ENCODE data around the gene TBC1D9B.

TBC1D9B gene

GRCh38 chr5:179858241-179858585 lies 49.5 kb downstream of the TBC1D9B start:
- Histone ChIP-seq H3K4me3 (peak overlapping the region; percentile 95), H3K27ac (peak overlapping the region; percentile 23; the same call in 1 of the 2 replicates), H3K27me3 (no peaks in the 10 kb centered on the region), H4K20me1 (peaks cover 22% of the 10 kb centered on the region; the same call in 1 of the 2 replicates), H3K9me3 (peaks cover 11% of the 10 kb centered on the region; the same call in 1 of the 2 replicates), H3K4me1 (peaks cover 30% of the 10 kb centered on the region), H3K36me3 (peaks cover 20% of the 10 kb centered on the region), H3K4me2 (peak overlapping the region; percentile 96), H3K9ac (peak overlapping the region; percentile 84)
- TF ChIP-seq Cebpa-rat (IDR thresholded peaks at IDR 0.05), result no peak

GRCh38 chr5:179854356-179854755 lies 53.3 kb downstream of the TBC1D9B start:
- Histone ChIP-seq H3K4me1 (peaks cover 26% of the 10 kb centered on the region), H3K27me3 (no peaks in the 10 kb centered on the region), H3K36me3 (peaks cover 39% of the 10 kb centered on the region), H3K9me3 (no peaks in the 10 kb centered on the region), H3K9ac (no peak overlapping the region), H3K4me3 (no peak overlapping the region), H3K4me2 (no peak overlapping the region), H4K20me1 (peaks cover 19% of the 10 kb centered on the region; the same call in 1 of the 2 replicates), H3K27ac (no peak overlapping the region)
- TF ChIP-seq Cebpa-rat (IDR thresholded peaks at IDR 0.05), result no peak

GRCh38 chr5:179852993-179853547 lies 54.6 kb downstream of the TBC1D9B start:
- no peaks in the 10 kb centered on the region for H3K9me3 ChIP-seq
- peaks cover 24% of the 10 kb centered on the region for H3K4me1 ChIP-seq
- no peak overlapping the region for H3K4me3 ChIP-seq
- H3K27me3 ChIP-seq, result no peaks in the 10 kb centered on the region
- H3K9ac ChIP-seq, result no peak overlapping the region
- H3K36me3 ChIP-seq, result peaks cover 52% of the 10 kb centered on the region
- no peak overlapping the region; the same call in 1 of the 2 replicates for H3K4me2 ChIP-seq
- no peak overlapping the region for H3K27ac ChIP-seq
- peaks cover 19% of the 10 kb centered on the region; the same call in 1 of the 2 replicates for H4K20me1 ChIP-seq
- no peak for TF ChIP-seq Cebpa-rat (IDR thresholded peaks at IDR 0.05)

- Histone ChIP-seq H3K36me3 (peaks cover 90% of the 10 kb centered on the region), H3K9ac (no peak overlapping the region), H3K4me2 (no peak overlapping the region), H3K4me1 (peaks cover 8% of the 10 kb centered on the region), H3K4me3 (no peak overlapping the region), H3K27me3 (no peaks in the 10 kb centered on the region), H4K20me1 (peaks cover 16% of the 10 kb centered on the region; the same call in 1 of the 2 replicates), H3K9me3 (peaks cover 23% of the 10 kb centered on the region), H3K27ac (no peak overlapping the region)
- TF ChIP-seq Cebpa-rat (IDR thresholded peaks at IDR 0.05), result no peak
Observed at GRCh38 chr5:179841621-179842020, 66.1 kb downstream of the TBC1D9B start.

- H3K36me3 ChIP-seq, result peaks cover 90% of the 10 kb centered on the region
- peaks cover 11% of the 10 kb centered on the region for H3K4me1 ChIP-seq
- H3K9ac ChIP-seq, result no peak overlapping the region
- no peak overlapping the region for H3K4me2 ChIP-seq
- H3K27ac ChIP-seq, result no peak overlapping the region
- no peak overlapping the region for H3K4me3 ChIP-seq
- peaks cover 23% of the 10 kb centered on the region; the same call in 1 of the 2 replicates for H4K20me1 ChIP-seq
- H3K27me3 ChIP-seq, result no peaks in the 10 kb centered on the region
- no peak for TF ChIP-seq Cebpa-rat (IDR thresholded peaks at IDR 0.05)
- H3K9me3 ChIP-seq, result peaks cover 16% of the 10 kb centered on the region
Observed at GRCh38 chr5:179840766-179841165, 66.9 kb downstream of the TBC1D9B start.

- Histone ChIP-seq H3K9ac (no peak overlapping the region), H4K20me1 (peaks cover 23% of the 10 kb centered on the region; the same call in 1 of the 2 replicates), H3K4me3 (no peak overlapping the region), H3K36me3 (peaks cover 90% of the 10 kb centered on the region), H3K9me3 (peaks cover 11% of the 10 kb centered on the region), H3K27ac (no peak overlapping the region), H3K27me3 (no peaks in the 10 kb centered on the region), H3K4me1 (peaks cover 11% of the 10 kb centered on the region), H3K4me2 (no peak overlapping the region)
- TF ChIP-seq Cebpa-rat (IDR thresholded peaks at IDR 0.05), result no peak
Observed at GRCh38 chr5:179840321-179840720, 67.4 kb downstream of the TBC1D9B start.

- H3K27ac ChIP-seq, result no peak overlapping the region
- no peak overlapping the region for H3K4me2 ChIP-seq
- H3K27me3 ChIP-seq, result no peaks in the 10 kb centered on the region
- peaks cover 89% of the 10 kb centered on the region for H3K36me3 ChIP-seq
- H4K20me1 ChIP-seq, result peaks cover 23% of the 10 kb centered on the region; the same call in 1 of the 2 replicates
- H3K9me3 ChIP-seq, result peaks cover 4% of the 10 kb centered on the region
- H3K4me3 ChIP-seq, result no peak overlapping the region
- H3K4me1 ChIP-seq, result peaks cover 11% of the 10 kb centered on the region
- no peak for TF ChIP-seq Cebpa-rat (IDR thresholded peaks at IDR 0.05)
- H3K9ac ChIP-seq, result no peak overlapping the region
Observed at GRCh38 chr5:179839328-179840256, 68.1 kb downstream of the TBC1D9B start.

- no peaks in the 10 kb centered on the region for H3K27me3 ChIP-seq
- peaks cover 33% of the 10 kb centered on the region; the same call in 1 of the 2 replicates for H4K20me1 ChIP-seq
- no peak overlapping the region for H3K4me3 ChIP-seq
- TF ChIP-seq Cebpa-rat (IDR thresholded peaks at IDR 0.05), result no peak
- no peak overlapping the region for H3K4me2 ChIP-seq
- H3K36me3 ChIP-seq, result peaks cover 93% of the 10 kb centered on the region
- peaks cover 10% of the 10 kb centered on the region for H3K9me3 ChIP-seq
- 0 out of 2 replicates have a peak overlapping the region, but pooled peaks have one; percentile 10 for H3K9ac ChIP-seq
- peaks cover 4% of the 10 kb centered on the region; the same call in 1 of the 2 replicates for H3K4me1 ChIP-seq
- H3K27ac ChIP-seq, result 0 out of 2 replicates have a peak overlapping the region, but pooled peaks have one; percentile 1
Observed at GRCh38 chr5:179837076-179838011, 70.4 kb downstream of the TBC1D9B start.
